GM23338 (cell line): ENCODE measurements around the gene ZCCHC4. TPM values are rescaled to one million over a fixed set of nuclear protein-coding genes. Genes with fewer than 3 reads are reported as not detected.

ENCODE experiments used
- ATAC-seq: fragments of 200-7000 bp; cut with Tn5 transposase; 3 replicates; pipeline ENCODE4 v1.9.1; 2020
- DNase-seq: peaks from one replicate; pipeline ENCODE4 v3.0.0-alpha.2; 2015; ENCODE audit warnings: low spot score
- H2AFZ ChIP-seq: fragments of 200-600 bp; sonication (generic); 2 replicates; pipeline ENCODE4 v1.8.0; 2016; ENCODE audit warnings: antibody characterized with exemption, mild to moderate bottlenecking, moderate library complexity
- H3F3A ChIP-seq: fragments of 200-600 bp; sonication (generic); replicated peaks from 2 replicates; pipeline ENCODE4 v1.8.0; 2017; ENCODE audit warnings: antibody characterized with exemption, mixed run types, low read depth
- H3K27ac ChIP-seq: fragments of 200-600 bp; sonication (generic); 2 replicates; pipeline ENCODE4 v1.6.1; 2016; ENCODE audit warnings: low read depth
- H3K27me3 ChIP-seq: fragments of 200-600 bp; sonication (generic); 2 replicates; pipeline ENCODE4 v1.8.0; 2016; ENCODE audit warnings: mild to moderate bottlenecking, mixed run types, moderate library complexity; ENCODE audit not compliant: insufficient read depth
- H3K36me3 ChIP-seq: fragments of 200-600 bp; sonication (generic); 2 replicates; pipeline ENCODE4 v1.8.0; 2016; ENCODE audit warnings: mild to moderate bottlenecking; ENCODE audit not compliant: insufficient read depth
- H3K4me1 ChIP-seq: fragments of 200-600 bp; sonication (generic); 2 replicates; pipeline ENCODE4 v1.8.0; 2016; ENCODE audit warnings: mild to moderate bottlenecking, moderate library complexity; ENCODE audit not compliant: insufficient read depth
- H3K4me2 ChIP-seq: fragments of 200-600 bp; sonication (generic); 2 replicates; pipeline ENCODE4 v1.7.1; 2017; ENCODE audit warnings: mixed run types
- H3K4me3 ChIP-seq: fragments of 200-600 bp; sonication (generic); 2 replicates; pipeline ENCODE4 v1.6.1; 2016; ENCODE audit warnings: mixed run types
- H3K79me2 ChIP-seq: fragments of 200-600 bp; sonication (generic); replicated peaks from 2 replicates; pipeline ENCODE4 v1.8.0; 2017; ENCODE audit warnings: mild to moderate bottlenecking; ENCODE audit not compliant: insufficient read depth
- H3K9me2 ChIP-seq: fragments of 200-600 bp; sonication (generic); 2 replicates; pipeline ENCODE4 v1.8.0; 2017; ENCODE audit not compliant: insufficient read depth
- H4K20me1 ChIP-seq: fragments of 200-600 bp; sonication (generic); replicated peaks from 2 replicates; pipeline ENCODE4 v1.8.0; 2017; ENCODE audit warnings: mild to moderate bottlenecking; ENCODE audit not compliant: insufficient read depth
- H3K27ac Mint-ChIP-seq: 2 replicates; pipeline ENCODE4 v1.8.0; 2020; ENCODE audit warnings: inconsistent platforms, mild to moderate bottlenecking, moderate library complexity, mixed read lengths
- H3K27me3 Mint-ChIP-seq: 3 replicates; pipeline ENCODE4 v1.8.0; 2022; ENCODE audit warnings: low read depth, mild to moderate bottlenecking, moderate library complexity, mixed read lengths, inconsistent platforms; ENCODE audit not compliant: insufficient read depth, poor library complexity
- H3K36me3 Mint-ChIP-seq: 3 replicates; pipeline ENCODE4 v1.8.0; 2021; ENCODE audit warnings: low read depth, mild to moderate bottlenecking, inconsistent platforms, moderate library complexity, mixed read lengths
- H3K4me1 Mint-ChIP-seq: 3 replicates; pipeline ENCODE4 v1.8.0; 2020; ENCODE audit warnings: mild to moderate bottlenecking, inconsistent platforms, mixed read lengths
- H3K4me3 Mint-ChIP-seq: 3 replicates; pipeline ENCODE4 v1.8.0; 2021; ENCODE audit warnings: moderate library complexity, mild to moderate bottlenecking, inconsistent platforms, mixed read lengths
- H3K9me3 Mint-ChIP-seq: 3 replicates; pipeline ENCODE4 v1.8.0; 2020; ENCODE audit warnings: moderate library complexity, mild to moderate bottlenecking, inconsistent platforms, mixed read lengths
- CREB1 ChIP-seq: fragments of 250-450 bp; sonication (Bioruptor Pico); IDR thresholded peaks from 2 replicates; pipeline ENCODE4 v1.5.0; 2020; ENCODE audit warnings: low read depth, mild to moderate bottlenecking, moderate library complexity
- CTCF ChIP-seq, 2 experiments: fragments of 200-600 bp in 1 of 2; sonication (generic) in 1 of 2; conservative IDR thresholded peaks; 2 replicates each; pipeline versions ENCODE4 v1.5.1 to v1.6.1; 2016 to 2017; ENCODE audit warnings: antibody characterized with exemption in 2 of 2, low read depth in 2 of 2, mild to moderate bottlenecking in 2 of 2, moderate library complexity in 1 of 2
- EZH2 ChIP-seq: fragments of 200-600 bp; sonication (generic); IDR thresholded peaks from one replicate; pipeline ENCODE4 v1.8.0; 2017; ENCODE audit warnings: antibody characterized with exemption, mild to moderate bottlenecking, low read depth; ENCODE audit not compliant: unreplicated experiment
- EZH2phosphoT487 ChIP-seq: fragments of 200-600 bp; sonication (generic); IDR thresholded peaks from one replicate; pipeline ENCODE4 v1.8.1; 2018; ENCODE audit warnings: antibody characterized with exemption; ENCODE audit not compliant: unreplicated experiment
- JUNB ChIP-seq: IDR thresholded peaks from one replicate; pipeline ENCODE4 v1.6.1; 2016; ENCODE audit warnings: antibody characterized with exemption; ENCODE audit not compliant: unreplicated experiment
- NANOG ChIP-seq: IDR thresholded peaks from 2 replicates; pipeline ENCODE4 v1.6.1; 2016; ENCODE audit warnings: antibody characterized with exemption, borderline replicate concordance
- POLR2AphosphoS5 ChIP-seq: IDR thresholded peaks from 2 replicates; pipeline ENCODE4 v1.6.1; 2016; ENCODE audit warnings: antibody characterized with exemption, low read depth
- REST ChIP-seq: IDR thresholded peaks from one replicate; pipeline ENCODE4 v1.6.1; 2018; ENCODE audit warnings: antibody characterized with exemption; ENCODE audit not compliant: unreplicated experiment
- STAT1 ChIP-seq: IDR thresholded peaks from one replicate; pipeline ENCODE4 v1.6.1; 2016; ENCODE audit warnings: antibody characterized with exemption; ENCODE audit not compliant: unreplicated experiment
- ZNF114 ChIP-seq: fragments of 250-450 bp; sonication (Bioruptor Pico); IDR thresholded peaks from 2 replicates; pipeline ENCODE4 v1.5.0; 2020; ENCODE audit warnings: mild to moderate bottlenecking, moderate library complexity
- ZNF331 ChIP-seq: fragments of 250-450 bp; sonication (Bioruptor Pico); IDR thresholded peaks from 2 replicates; pipeline ENCODE4 v1.5.0; 2020; ENCODE audit warnings: low read depth, mild to moderate bottlenecking, moderate library complexity
- ZNF462 ChIP-seq: fragments of 250-450 bp; sonication (Bioruptor Pico); IDR thresholded peaks from 2 replicates; pipeline ENCODE4 v1.5.0; 2020; ENCODE audit warnings: mild to moderate bottlenecking, moderate library complexity
- polyA plus RNA-seq: library from polyadenylated mRNA; unstranded; fragments of >200 nt; fragmentation: Nextera tagmentation; extraction: Ambion mirVana; gene quantifications from 2 replicates; pipeline ENCODE4 v1.2.1, GENCODE V29; 2016
- total RNA-seq: library from RNA; depleted of rRNA; stranded (reverse); fragments of >200 nt; shearing (Covaris generic); gene quantifications from 2 replicates; pipeline ENCODE4 v1.2.3, GENCODE V29; 2014
- TF ChIP-seq, protein P1 (sequence below): IDR thresholded peaks from 2 replicates; pipeline ENCODE4 v1.6.1; 2016; ENCODE audit warnings: antibody characterized with exemption

The ZCCHC4 gene
- total and polyA plus RNA-seq, 2 experiments from 2014 or later, result 11.3 to 17.9 TPM

GRCh38 chr4:25320336-25320735 lies 7.8 kb downstream of the ZCCHC4 start:
- no peaks in the 10 kb centered on the region for H3K27me3 Mint-ChIP-seq
- H3K4me3 Mint-ChIP-seq, result no peak overlapping the region
- H3K4me1 ChIP-seq, result no peaks in the 10 kb centered on the region
- H3F3A ChIP-seq, result no peaks in the 10 kb centered on the region
- peak overlapping the region; percentile 53; the same call in 1 of the 2 replicates for H3K27ac Mint-ChIP-seq
- H3K4me3 ChIP-seq, result no peak overlapping the region
- H3K4me1 Mint-ChIP-seq, result peaks cover 3% of the 10 kb centered on the region; the same call in 1 of the 3 replicates
- no peaks in the 10 kb centered on the region for H3K27me3 ChIP-seq
- no peak overlapping the region for H3K27ac ChIP-seq
- H4K20me1 ChIP-seq, result no peaks in the 10 kb centered on the region; the same call in 1 of the 2 replicates
- H3K36me3 Mint-ChIP-seq, result peaks cover 19% of the 10 kb centered on the region; the same call in 2 of the 3 replicates
- H3K9me2 ChIP-seq, result no peaks in the 10 kb centered on the region
- no peaks in the 10 kb centered on the region for H3K9me3 Mint-ChIP-seq
- H3K79me2 ChIP-seq, result no peaks in the 10 kb centered on the region
- H2AFZ ChIP-seq, result no peak overlapping the region
- no peak for ATAC-seq
- DNase-seq, result no peak
- H3K4me2 ChIP-seq, result no peak overlapping the region
- peaks cover 3% of the 10 kb centered on the region; the same call in 1 of the 2 replicates for H3K36me3 ChIP-seq
- TF ChIP-seq CTCF (conservative IDR thresholded peaks at IDR 0.05; ENCODE audit: low read depth in 2 of 2) (no peak), ZNF114 (CRISPR knock-in tag) (no peak), EZH2phosphoT487 (no peak), EZH2 (no peak), JUNB (no peak), STAT1 (no peak), POLR2AphosphoS5 (no peak), ZNF331 (CRISPR knock-in tag) (no peak), REST (no peak), CREB1 (CRISPR knock-in tag) (no peak), NANOG (no peak), ZNF462 (CRISPR knock-in tag) (no peak)
- TF ChIP-seq, protein P1, sequence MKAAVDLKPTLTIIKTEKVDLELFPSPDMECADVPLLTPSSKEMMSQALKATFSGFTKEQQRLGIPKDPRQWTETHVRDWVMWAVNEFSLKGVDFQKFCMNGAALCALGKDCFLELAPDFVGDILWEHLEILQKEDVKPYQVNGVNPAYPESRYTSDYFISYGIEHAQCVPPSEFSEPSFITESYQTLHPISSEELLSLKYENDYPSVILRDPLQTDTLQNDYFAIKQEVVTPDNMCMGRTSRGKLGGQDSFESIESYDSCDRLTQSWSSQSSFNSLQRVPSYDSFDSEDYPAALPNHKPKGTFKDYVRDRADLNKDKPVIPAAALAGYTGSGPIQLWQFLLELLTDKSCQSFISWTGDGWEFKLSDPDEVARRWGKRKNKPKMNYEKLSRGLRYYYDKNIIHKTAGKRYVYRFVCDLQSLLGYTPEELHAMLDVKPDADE, result no peak
